Right atrium auricular region (tissue), 2 donors: ENCODE results near the gene MYCN. TPM values are rescaled to one million over a fixed set of nuclear protein-coding genes. Genes with fewer than 3 reads are reported as not detected.

Experiments used
- DNase-seq: peaks from one replicate; pipeline ENCODE4 v3.0.0-alpha.2; 2019; ENCODE audit warnings: low spot score
- H3K27ac ChIP-seq, 2 donors: fragments of 200-600 bp; sonication (generic); 1 replicate in 1 of 2; 2 replicates in 1 of 2; pipeline ENCODE4 v1.5.1; 2016 to 2019
- H3K27me3 ChIP-seq, 2 donors: fragments of 200-600 bp; sonication (generic); one replicate each; pipeline versions ENCODE4 v1.5.1 to v1.6.0; 2017 to 2019
- H3K36me3 ChIP-seq: fragments of 200-600 bp; sonication (generic); one replicate; pipeline ENCODE4 v1.5.1; 2016
- H3K4me1 ChIP-seq, 2 donors: fragments of 200-600 bp; sonication (generic); one replicate each; pipeline versions ENCODE4 v1.5.1 to v1.6.0; 2017 to 2019
- H3K4me3 ChIP-seq, 2 donors: fragments of 200-600 bp; sonication (generic); 1 replicate in 1 of 2; 2 replicates in 1 of 2; pipeline ENCODE4 v1.5.1; 2017 to 2019; ENCODE audit warnings: mild to moderate bottlenecking in 1 of 2, moderate library complexity in 1 of 2
- H3K9me3 ChIP-seq, 2 donors: fragments of 200-600 bp; sonication (generic); one replicate each; pipeline ENCODE4 v1.5.1; 2019
- CTCF ChIP-seq, 2 donors: fragments of 200-600 bp; sonication (generic); IDR thresholded peaks; one replicate each; pipeline ENCODE4 v1.5.1; 2019; ENCODE audit warnings: antibody characterized with exemption in 2 of 2
- total RNA-seq, 2 donors: library from RNA; depleted of rRNA; stranded (reverse); fragments of >200 nt; gene quantifications; one replicate each; pipeline ENCODE4 v1.1.0, GENCODE V29; 2016

The MYCN gene
- total RNA-seq, 2 donors from 2014 or later = 0.30 to 0.63 TPM

GRCh38 chr2:15993666-15994065 is 53.3 kb downstream of the MYCN start:
- Histone ChIP-seq H3K36me3 (no peaks in the 10 kb centered on the region), H3K4me3 (no peak overlapping the region), H3K27ac (no peak overlapping the region), H3K9me3 (no peaks in the 10 kb centered on the region), H3K4me1 (no peaks in the 10 kb centered on the region), H3K27me3 (no peaks in the 10 kb centered on the region)
- no peak for DNase-seq
- no peak for TF ChIP-seq CTCF (IDR thresholded peaks at IDR 0.05)

- H3K4me1 ChIP-seq = no peaks in the 10 kb centered on the region
- no peaks in the 10 kb centered on the region for H3K27me3 ChIP-seq
- H3K9me3 ChIP-seq = no peaks in the 10 kb centered on the region
- no peak for TF ChIP-seq CTCF (IDR thresholded peaks at IDR 0.05)
- no peaks in the 10 kb centered on the region for H3K36me3 ChIP-seq
- no peak for DNase-seq
- no peak overlapping the region for H3K27ac ChIP-seq
- no peak overlapping the region for H3K4me3 ChIP-seq
Observed at GRCh38 chr2:15995603-15996002, 55.3 kb downstream of the MYCN start.
